ENCODE measurements around the gene TGFBR3.

DNA sequence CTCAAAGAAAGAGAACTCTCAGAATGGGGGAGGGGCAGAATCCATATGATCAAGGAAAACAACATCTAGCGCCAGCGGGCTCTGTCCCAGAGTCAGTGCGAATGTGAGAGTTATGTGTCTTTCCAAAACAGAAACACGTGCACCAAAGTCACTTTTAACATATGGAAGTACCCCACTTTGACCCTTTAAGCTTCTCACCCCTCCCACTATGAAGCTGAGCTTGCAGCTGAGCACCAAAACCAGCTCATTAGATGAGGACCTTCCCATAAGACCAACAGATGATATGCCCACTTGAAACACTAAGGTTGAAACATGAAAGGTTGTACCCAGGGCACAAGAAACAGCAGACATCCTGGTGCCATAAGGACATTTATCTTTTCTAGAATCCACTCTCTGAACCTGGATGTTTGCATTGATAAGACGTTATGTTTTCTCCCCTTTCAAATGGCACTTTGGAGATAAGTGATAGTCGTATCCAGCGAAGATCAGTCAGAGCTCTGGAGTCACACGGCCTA lies 171.0 kb downstream of the TGFBR3 start:
- no peak for TF ChIP-seq POLR2A (IDR thresholded peaks at IDR 0.05)
- TF ChIP-seq, protein P1, sequence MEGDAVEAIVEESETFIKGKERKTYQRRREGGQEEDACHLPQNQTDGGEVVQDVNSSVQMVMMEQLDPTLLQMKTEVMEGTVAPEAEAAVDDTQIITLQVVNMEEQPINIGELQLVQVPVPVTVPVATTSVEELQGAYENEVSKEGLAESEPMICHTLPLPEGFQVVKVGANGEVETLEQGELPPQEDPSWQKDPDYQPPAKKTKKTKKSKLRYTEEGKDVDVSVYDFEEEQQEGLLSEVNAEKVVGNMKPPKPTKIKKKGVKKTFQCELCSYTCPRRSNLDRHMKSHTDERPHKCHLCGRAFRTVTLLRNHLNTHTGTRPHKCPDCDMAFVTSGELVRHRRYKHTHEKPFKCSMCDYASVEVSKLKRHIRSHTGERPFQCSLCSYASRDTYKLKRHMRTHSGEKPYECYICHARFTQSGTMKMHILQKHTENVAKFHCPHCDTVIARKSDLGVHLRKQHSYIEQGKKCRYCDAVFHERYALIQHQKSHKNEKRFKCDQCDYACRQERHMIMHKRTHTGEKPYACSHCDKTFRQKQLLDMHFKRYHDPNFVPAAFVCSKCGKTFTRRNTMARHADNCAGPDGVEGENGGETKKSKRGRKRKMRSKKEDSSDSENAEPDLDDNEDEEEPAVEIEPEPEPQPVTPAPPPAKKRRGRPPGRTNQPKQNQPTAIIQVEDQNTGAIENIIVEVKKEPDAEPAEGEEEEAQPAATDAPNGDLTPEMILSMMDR (IDR thresholded peaks at IDR 0.05 in 8 of 11, conservative IDR thresholded peaks at IDR 0.05 in 3 of 11), result no peak
